Stimulated activated memory B cell treated with anti-CD40 and anti-IgM and Interleukin-4, amounts not matched to agents 10 μg/mL and 1 μg/mL and 100 μg/mL, for 72 hours (primary cell): ENCODE results near the gene KDM2B.

ENCODE experiments used
- ATAC-seq: fragments of 150-1000 bp; cut with Tn5 transposase; 2 replicates; pipeline ENCODE4 v1.10.0; 2021
- H3K27ac Mint-ChIP-seq: one replicate; pipeline ENCODE4 v1.8.0; 2022; ENCODE audit warnings: mild to moderate bottlenecking, mixed read lengths
- H3K27me3 Mint-ChIP-seq: one replicate; pipeline ENCODE4 v1.8.0; 2022; ENCODE audit warnings: mixed read lengths
- H3K36me3 Mint-ChIP-seq: one replicate; pipeline ENCODE4 v1.8.0; 2022; ENCODE audit warnings: mixed read lengths
- H3K4me1 Mint-ChIP-seq: one replicate; pipeline ENCODE4 v1.8.0; 2022; ENCODE audit warnings: mixed read lengths
- H3K4me3 Mint-ChIP-seq: one replicate; pipeline ENCODE4 v1.8.0; 2022; ENCODE audit warnings: mild to moderate bottlenecking, moderate library complexity, mixed read lengths
- H3K9me3 Mint-ChIP-seq: one replicate; pipeline ENCODE4 v1.8.0; 2022; ENCODE audit warnings: mixed read lengths

Gene KDM2B

DNA sequence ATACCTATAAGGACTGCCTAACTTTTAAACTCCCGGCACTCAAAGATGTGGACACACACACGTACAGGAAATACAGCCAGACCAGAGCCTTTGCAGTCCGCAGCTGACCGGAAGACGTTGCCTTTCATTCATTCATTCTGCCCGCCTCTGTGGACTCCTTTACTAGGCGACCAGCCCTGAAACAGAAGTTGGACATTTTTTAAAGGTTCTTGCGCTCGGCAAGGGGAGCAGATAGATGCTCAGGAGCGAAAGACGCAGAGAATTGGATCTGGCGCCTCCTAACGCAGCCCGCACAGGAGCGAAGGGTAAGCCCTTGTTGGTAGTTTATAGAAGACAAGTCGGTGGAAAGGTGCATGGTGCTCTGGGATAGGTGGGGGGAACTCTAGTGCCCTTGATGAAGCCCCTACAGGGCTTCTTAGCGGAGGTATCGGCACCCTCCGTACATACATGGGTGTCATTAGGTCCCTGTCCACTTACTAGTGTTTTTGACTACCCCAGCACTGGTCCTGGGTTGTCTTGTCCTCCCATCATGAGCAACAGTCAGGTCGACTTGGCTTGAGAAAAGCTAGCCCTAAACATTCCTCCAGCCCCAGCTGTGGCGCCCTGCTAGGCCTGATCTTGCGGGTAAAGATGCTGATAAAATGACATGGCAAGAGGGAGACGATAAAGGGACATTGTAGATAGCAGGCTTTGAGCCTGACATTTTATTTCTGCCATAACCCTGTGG is at the start of gene KDM2B:
Gene KDM2B (minus strand): TSS at position 65 of the 727 bp plus-strand sequence. CDS start 112 bp downstream, outside the sequence.
- ATAC-seq: no peak

DNA sequence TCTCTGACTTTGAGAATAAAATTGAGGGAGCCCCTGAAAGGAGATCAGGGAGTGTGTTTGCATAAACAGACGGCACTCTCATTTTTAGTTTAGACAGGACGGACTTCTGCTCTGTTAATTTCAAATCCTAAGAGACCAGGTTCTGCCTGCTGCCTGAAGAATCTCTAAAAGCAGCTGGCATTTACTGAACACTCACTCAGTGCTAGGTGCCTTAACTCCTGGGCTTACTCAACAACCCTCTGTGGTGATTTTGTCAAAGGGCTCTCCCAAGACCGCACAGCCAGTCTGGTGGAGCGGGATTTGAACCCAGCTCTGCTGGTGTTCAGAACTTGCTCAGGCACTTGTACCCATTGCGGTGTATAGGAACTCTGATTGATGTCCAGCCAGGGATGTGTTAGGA is 47.7 kb upstream of the KDM2B start:
- no peak for ATAC-seq
- no peaks in the 10 kb centered on the region for H3K9me3 Mint-ChIP-seq
- H3K4me1 Mint-ChIP-seq: peaks cover 78% of the 10 kb centered on the region
- peaks cover 21% of the 10 kb centered on the region for H3K36me3 Mint-ChIP-seq
- no peaks in the 10 kb centered on the region for H3K27me3 Mint-ChIP-seq
- peak overlapping the region; percentile 97 for H3K4me3 Mint-ChIP-seq
- H3K27ac Mint-ChIP-seq: peak overlapping the region; percentile 98

More for the DNA sequence above, at the start of gene KDM2B:
- Mint-ChIP-seq H3K4me3 (peak within 1 kb of the TSS; percentile 95), H3K27ac (peak within 1 kb of the TSS; percentile 99), H3K9me3 (no peaks in the 10 kb centered on the region), H3K27me3 (no peaks in the 10 kb centered on the region), H3K4me1 (peaks cover 45% of the 10 kb centered on the region), H3K36me3 (peaks cover under 1% of the 10 kb centered on the region)

DNA sequence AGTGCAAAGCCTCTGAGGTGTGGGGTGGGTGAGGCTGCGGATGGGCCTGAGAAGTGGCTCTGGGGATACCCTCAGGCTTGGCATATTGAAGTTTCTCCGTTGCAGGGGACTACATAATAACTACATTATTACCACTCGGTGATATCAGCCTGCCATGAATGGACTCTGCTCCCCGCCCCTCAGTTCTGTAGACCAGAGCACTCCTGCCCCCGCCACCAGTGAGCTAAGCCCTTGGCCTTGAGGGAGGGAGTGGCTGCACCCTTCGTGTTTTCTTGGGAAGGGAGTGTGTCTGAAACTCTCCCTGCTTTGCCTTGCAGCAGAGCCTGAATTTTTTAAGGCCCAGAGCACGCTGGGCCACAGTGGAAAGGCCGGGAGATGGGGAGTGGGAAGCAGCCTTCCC is 47.2 kb upstream of the KDM2B start:
- Mint-ChIP-seq H3K27me3 (no peaks in the 10 kb centered on the region), H3K36me3 (peaks cover 21% of the 10 kb centered on the region), H3K9me3 (no peaks in the 10 kb centered on the region), H3K4me1 (peaks cover 74% of the 10 kb centered on the region), H3K27ac (peak overlapping the region; percentile 98), H3K4me3 (peak overlapping the region; percentile 97)
- ATAC-seq: no peak

DNA sequence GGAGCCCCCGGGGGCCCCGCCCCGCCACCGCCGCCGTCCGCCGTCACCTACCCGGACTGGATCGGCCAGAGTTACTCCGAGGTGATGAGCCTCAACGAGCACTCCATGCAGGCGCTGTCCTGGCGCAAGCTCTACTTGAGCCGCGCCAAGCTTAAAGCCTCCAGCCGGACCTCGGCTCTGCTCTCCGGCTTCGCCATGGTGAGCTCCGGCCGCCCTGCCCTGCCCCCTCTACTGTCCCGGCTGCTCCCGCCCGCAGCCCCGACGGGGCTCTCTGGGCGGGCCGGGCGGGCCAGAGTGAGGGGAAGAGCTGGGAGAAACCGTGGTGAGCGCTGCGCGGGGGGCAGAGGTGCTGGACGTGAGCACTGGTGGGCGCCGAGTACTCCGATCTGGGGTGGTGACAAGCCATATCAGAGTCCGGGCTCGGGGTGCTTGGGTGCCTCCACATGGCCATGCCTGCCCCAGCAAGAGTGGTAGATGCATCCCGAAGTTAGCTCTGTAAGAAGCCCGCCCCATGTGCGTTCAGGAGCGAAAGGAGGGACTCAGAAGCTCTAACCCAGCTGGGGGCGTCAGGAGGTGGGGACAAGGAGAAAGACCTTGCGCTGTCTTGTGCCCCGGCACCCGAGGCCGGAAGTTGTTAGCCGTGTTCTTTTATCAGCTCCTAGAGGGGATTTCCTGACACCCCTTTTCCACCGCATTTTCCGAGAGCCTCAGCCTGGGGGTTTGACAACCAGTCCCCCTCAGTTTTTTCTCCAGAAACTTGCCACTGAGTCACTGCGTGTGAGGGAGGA is 46.2 kb upstream of the KDM2B start:
- Mint-ChIP-seq H3K4me1 (peaks cover 64% of the 10 kb centered on the region), H3K27ac (peak overlapping the region; percentile 98), H3K4me3 (peak overlapping the region; percentile 97), H3K9me3 (no peaks in the 10 kb centered on the region), H3K27me3 (no peaks in the 10 kb centered on the region), H3K36me3 (peaks cover 19% of the 10 kb centered on the region)
- ATAC-seq: peak; percentile 76

DNA sequence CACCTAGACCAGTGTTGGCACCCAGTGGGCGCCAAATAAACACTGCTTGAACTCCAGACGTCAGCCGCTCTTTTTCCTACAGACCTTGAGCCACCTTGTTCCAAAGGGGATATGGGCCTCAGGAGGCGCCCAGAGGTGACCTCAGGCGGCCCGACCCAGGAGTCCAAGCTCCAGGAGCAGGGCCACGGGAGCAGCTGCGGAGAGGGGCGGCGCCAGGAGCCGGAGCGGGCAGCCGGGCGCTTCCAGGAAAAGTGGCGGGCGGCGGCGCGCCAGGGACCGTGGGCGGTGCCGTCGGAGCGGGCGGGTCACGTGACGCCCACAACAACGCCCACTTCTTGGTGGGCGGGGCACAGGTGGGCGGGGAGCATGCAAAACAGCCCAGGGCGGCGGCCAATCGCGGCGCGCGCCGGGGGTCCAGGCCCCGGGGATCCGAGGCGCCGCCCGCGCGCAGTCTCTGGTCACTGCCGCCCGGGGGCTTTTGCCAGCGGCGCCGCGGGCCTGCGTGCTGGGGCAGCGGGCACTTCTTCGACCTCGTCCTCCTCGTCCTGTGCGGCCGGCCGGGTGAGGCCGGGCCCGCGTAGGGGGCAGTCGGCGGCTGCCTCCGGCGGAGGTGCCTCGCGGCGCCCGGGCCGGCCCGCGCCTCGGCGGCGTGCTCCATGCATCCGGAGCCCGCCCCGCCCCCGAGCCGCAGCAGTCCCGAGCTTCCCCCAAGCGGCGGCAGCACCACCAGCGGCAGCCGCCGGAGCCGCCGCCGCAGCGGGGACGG is 45.4 kb upstream of the KDM2B start, which contains the start of gene ORAI1:
Gene ORAI1 (plus strand): TSS at position 444 of the 766 bp plus-strand sequence.
- H3K4me3 Mint-ChIP-seq: peak within 1 kb of the TSS; percentile 97
- H3K4me1 Mint-ChIP-seq: peaks cover 57% of the 10 kb centered on the region
- no peaks in the 10 kb centered on the region for H3K27me3 Mint-ChIP-seq
- peak; percentile 88 for ATAC-seq
- H3K36me3 Mint-ChIP-seq: peaks cover 12% of the 10 kb centered on the region
- H3K27ac Mint-ChIP-seq: peak within 1 kb of the TSS; percentile 98
- no peaks in the 10 kb centered on the region for H3K9me3 Mint-ChIP-seq

DNA sequence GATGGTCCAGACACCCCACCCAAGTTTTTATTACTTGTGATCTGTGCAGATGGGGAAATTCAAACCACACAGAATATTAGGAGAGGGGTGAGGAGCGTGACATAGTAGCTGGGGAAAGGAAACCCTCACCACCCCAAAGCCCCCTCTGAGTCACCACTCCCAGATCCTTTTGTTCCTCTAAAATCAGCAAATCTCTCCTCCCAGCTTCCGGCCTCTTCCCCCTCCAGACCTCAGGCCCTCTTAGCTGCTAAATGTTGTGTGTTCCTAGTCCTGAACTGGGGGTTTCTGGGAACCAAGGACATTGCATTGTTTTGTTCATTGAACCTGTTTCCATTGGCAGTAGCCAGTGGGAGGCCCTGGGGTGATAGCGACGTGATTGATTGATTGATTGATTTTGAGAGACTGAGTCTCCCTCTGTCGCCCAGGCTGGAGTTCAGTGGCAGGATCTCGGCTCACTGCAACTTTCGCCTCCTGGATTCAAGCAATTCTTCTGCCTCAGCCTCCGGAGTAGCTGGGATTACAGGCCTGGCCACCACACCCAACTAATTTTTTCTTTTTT is 39.6 kb upstream of the KDM2B start:
- H3K9me3 Mint-ChIP-seq: no peaks in the 10 kb centered on the region
- ATAC-seq: no peak
- peaks cover 24% of the 10 kb centered on the region for H3K4me1 Mint-ChIP-seq
- H3K4me3 Mint-ChIP-seq: no peak overlapping the region
- no peaks in the 10 kb centered on the region for H3K36me3 Mint-ChIP-seq
- H3K27ac Mint-ChIP-seq: no peak overlapping the region
- H3K27me3 Mint-ChIP-seq: no peaks in the 10 kb centered on the region

DNA sequence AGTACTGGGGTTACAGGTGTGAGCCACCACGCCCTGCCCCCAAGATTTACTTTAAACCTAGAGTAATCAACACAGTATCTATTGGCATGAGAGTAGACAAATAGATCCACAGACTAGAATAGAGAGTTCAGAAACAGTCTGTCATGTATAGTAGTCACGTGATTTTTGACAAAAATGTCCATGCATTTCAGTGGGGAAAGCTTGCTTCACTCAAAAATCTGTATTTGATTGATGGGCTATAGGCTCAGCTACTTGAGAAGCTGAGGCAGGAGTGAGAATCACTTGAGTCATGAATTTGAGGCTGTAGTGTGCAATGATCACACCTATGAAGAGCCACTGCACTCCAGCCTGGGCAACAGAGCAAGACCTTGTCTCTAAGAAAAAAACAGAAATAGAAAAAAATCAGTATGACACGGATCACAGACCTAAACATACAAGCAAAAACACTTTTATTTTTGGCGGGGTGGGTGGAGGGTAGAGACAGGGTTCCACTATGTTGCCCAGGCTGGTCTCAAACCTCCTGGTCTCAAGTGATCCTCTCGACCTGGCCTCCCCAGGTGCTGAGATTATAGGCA is 37.9 kb upstream of the KDM2B start:
- H3K36me3 Mint-ChIP-seq: no peaks in the 10 kb centered on the region
- no peak overlapping the region for H3K4me3 Mint-ChIP-seq
- no peaks in the 10 kb centered on the region for H3K9me3 Mint-ChIP-seq
- H3K27ac Mint-ChIP-seq: no peak overlapping the region
- peaks cover 27% of the 10 kb centered on the region for H3K4me1 Mint-ChIP-seq
- no peaks in the 10 kb centered on the region for H3K27me3 Mint-ChIP-seq
- ATAC-seq: no peak

DNA sequence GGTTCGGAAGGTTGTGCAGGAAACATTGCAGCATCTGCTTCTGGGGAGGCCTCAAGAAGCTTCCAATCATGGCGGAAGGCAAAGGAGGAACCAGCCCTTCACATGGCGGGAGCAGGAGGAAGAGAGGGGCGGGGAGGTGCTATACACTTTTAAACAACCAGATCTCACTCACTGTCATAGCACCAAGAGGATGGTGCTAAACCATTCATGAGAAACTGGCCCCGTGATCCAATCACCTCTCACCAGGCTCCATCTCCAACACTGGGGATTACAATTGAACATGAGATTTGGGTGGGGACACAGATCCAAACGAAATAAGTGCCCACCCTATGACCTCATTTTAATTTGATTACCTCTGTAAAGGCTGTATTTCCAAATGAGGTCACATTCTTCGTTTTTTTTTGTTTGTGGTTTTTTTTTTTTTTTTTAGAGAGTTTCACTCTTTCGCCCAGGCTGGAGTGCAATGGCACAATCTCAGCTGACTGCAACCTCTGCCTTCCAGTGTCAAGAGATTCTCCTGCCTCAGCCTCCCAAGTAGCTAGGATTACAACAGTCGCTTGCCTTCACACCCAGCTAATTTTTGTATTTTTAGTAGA is 34.1 kb upstream of the KDM2B start:
- ATAC-seq: no peak
- H3K9me3 Mint-ChIP-seq: no peaks in the 10 kb centered on the region
- no peak overlapping the region for H3K27ac Mint-ChIP-seq
- H3K36me3 Mint-ChIP-seq: no peaks in the 10 kb centered on the region
- H3K4me3 Mint-ChIP-seq: no peak overlapping the region
- H3K27me3 Mint-ChIP-seq: no peaks in the 10 kb centered on the region
- peaks cover 33% of the 10 kb centered on the region for H3K4me1 Mint-ChIP-seq

DNA sequence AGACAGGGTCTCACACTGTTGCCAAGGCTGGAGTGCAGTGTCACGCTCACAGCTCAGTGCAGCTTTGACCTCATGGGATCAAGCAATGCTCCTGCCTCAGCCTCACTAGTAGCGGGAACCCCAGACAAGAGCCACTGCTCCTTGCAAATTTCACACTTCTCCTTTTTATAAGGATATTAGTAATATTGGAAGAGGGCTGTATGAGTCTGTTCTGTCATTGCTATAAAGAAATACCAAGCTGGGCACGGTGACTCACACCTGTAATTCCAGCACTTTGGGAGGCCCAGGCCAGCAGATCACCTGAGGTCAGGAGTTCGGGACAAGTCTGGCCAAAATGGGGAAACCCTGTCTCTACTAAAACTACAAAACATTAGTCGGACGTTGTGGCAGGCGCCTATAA is 32.6 kb upstream of the KDM2B start:
- H3K36me3 Mint-ChIP-seq: no peaks in the 10 kb centered on the region
- ATAC-seq: peak; percentile 85
- H3K4me1 Mint-ChIP-seq: peaks cover 27% of the 10 kb centered on the region
- H3K27ac Mint-ChIP-seq: peak overlapping the region; percentile 79
- no peaks in the 10 kb centered on the region for H3K9me3 Mint-ChIP-seq
- no peaks in the 10 kb centered on the region for H3K27me3 Mint-ChIP-seq
- no peak overlapping the region for H3K4me3 Mint-ChIP-seq

DNA sequence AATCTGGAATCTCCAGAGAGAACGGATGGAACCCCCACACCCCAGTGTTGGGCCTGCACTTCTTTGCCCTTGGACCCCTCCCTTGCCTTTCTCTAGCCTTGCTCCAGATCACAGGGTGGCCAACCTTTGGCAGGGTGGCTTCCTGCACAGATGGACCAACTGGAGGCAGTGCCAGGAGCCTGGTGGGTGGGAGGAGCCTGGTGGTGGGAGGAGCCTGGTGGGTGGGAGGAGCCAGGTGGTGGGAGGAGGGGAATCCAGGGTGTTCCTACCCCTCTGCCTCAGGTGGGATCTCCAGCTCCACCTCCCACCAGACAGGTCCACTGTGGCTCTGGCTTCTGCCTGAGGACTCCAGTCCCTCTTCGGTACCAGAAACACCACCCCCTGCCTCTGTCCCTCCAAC is 30.5 kb upstream of the KDM2B start:
- Mint-ChIP-seq H3K27ac (peak overlapping the region; percentile 43), H3K4me1 (peaks cover 27% of the 10 kb centered on the region), H3K36me3 (no peaks in the 10 kb centered on the region), H3K27me3 (no peaks in the 10 kb centered on the region), H3K4me3 (no peak overlapping the region), H3K9me3 (no peaks in the 10 kb centered on the region)
- no peak for ATAC-seq

DNA sequence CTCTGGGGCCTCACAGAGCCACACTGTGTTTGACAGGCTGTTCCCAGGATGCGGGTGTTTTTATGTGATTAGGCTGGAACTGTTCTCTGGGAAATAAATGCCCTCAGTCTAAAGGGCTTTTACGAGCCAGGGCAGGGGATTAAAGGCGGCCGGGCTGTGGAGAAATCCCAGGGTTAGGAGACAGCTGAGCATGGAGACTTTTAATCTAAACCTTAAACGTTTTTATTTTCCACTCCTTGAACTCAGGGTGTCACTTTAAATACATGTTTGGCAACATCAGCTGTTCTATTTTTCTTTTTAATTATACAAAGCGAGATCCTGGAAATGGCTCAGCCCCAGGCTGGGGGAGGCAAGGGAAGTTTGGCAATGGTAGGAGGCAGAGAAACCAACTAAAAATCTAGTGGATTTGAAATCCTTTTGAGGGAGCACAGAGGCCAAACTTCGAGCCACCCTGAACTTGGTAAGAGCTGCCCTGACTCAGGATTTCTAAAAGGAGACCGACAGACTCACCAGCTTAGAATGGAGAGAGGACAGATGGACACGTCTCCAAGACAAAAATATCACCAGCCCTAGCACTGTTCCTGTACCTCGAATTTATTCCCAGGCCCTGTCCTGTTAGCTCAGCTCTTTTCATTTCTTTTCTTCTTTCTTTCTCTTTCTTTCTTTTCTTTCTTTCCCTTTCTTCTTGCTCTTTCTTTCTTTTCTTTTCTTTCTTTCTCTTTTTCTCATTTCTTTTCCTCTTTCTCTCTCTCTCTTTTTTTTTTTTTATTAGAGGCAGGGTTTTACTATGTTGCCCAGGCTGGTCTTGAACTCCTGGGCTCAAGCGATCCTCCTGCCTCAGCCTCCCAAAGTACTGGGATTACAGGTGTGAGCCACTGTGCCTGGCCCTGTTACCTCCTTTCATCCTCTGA is 29.7 kb upstream of the KDM2B start:
- Mint-ChIP-seq H3K4me3 (no peak overlapping the region), H3K4me1 (peaks cover 21% of the 10 kb centered on the region), H3K27me3 (no peaks in the 10 kb centered on the region), H3K36me3 (no peaks in the 10 kb centered on the region), H3K9me3 (no peaks in the 10 kb centered on the region), H3K27ac (peak overlapping the region; percentile 43)
- no peak for ATAC-seq

DNA sequence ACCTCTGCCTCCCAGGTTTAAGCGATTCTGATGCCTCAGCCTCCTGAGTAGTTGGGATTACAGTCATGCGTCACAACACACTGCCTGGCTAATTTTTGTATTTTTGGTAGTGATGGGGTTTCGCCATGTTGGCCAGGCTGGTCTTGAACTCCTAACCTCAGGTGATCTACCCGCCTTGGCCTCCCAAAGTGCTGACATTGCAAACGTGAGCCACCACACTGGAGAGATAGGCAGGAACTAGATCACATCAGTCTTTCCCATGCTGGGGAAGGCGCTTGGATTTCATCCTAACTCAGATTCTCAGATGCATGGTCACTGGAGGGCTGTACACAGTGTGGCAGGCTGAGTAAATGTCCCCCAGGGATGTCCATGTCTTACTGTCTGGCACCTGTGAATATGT is 27.5 kb upstream of the KDM2B start:
- Mint-ChIP-seq H3K4me3 (no peak overlapping the region), H3K4me1 (peaks cover 4% of the 10 kb centered on the region), H3K27ac (no peak overlapping the region)

DNA sequence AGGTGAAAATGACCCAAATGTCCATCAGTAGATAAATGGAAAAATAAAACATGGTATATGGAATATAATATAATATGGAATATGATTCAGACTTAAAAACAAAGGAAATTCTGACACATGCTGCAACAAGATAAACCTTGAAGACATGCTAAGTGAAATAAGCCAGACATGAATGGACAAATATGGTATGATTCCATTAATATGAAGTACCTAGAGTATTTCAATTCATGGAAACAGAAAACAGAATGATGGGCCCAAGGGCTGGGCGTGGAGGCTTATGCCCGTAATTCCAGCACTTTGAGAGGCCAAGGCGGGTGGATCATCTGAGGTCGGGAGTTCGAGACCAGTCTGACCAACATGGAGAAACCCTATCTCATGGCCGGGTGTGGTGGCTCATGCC is 22.8 kb upstream of the KDM2B start:
- no peak overlapping the region for H3K27ac Mint-ChIP-seq
- no peaks in the 10 kb centered on the region for H3K9me3 Mint-ChIP-seq
- no peak overlapping the region for H3K4me3 Mint-ChIP-seq
- no peaks in the 10 kb centered on the region for H3K36me3 Mint-ChIP-seq
- ATAC-seq: no peak
- no peaks in the 10 kb centered on the region for H3K4me1 Mint-ChIP-seq
- no peaks in the 10 kb centered on the region for H3K27me3 Mint-ChIP-seq

More for the DNA sequence above, 27.5 kb upstream of the KDM2B start:
- H3K9me3 Mint-ChIP-seq: no peaks in the 10 kb centered on the region
- no peak for ATAC-seq
- H3K36me3 Mint-ChIP-seq: no peaks in the 10 kb centered on the region
- H3K27me3 Mint-ChIP-seq: no peaks in the 10 kb centered on the region

DNA sequence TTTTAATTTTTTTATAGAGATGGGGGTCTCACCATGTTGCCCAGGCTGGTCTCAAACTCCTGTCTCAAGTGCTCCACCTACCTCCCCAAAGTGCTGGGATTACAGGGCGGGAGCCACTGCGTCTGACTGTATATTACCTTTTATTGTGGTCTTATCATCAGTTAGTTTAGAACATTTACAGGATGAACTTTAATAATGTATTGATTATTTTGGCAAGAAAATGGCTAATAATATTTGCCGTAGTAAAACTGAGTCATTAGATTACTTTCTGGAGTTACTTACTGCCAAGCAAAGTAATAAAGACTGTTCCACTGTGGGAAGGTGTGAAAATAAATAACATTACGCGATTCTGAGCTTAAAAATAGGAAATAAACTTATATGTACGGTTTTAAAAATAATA is 21.9 kb upstream of the KDM2B start:
- Mint-ChIP-seq H3K36me3 (no peaks in the 10 kb centered on the region), H3K4me1 (no peaks in the 10 kb centered on the region), H3K27me3 (no peaks in the 10 kb centered on the region), H3K4me3 (no peak overlapping the region), H3K9me3 (no peaks in the 10 kb centered on the region), H3K27ac (no peak overlapping the region)
- no peak for ATAC-seq
